ENCODE results near the gene CD300LG.

The CD300LG gene

DNA sequence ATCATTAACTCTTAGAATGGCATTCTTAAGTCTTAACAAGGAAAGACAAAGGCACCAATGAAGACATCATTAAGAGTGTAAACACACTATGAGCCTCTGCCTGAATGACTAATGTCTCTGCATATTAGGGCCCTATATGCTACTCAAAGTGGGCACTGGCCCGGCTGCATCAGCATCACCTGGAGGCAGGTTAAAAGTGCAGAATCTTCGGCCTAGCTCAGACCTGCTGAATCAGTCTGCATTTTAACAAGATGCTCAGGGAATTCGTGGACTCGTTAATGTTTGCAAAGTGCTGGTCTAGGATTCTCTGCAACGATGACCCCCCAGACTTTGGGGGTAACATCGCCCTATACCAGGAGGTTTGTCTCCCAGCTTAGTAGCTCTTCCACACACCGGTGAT lies 20.8 kb upstream of the CD300LG start:
- DNase-seq, result no peak

DNA sequence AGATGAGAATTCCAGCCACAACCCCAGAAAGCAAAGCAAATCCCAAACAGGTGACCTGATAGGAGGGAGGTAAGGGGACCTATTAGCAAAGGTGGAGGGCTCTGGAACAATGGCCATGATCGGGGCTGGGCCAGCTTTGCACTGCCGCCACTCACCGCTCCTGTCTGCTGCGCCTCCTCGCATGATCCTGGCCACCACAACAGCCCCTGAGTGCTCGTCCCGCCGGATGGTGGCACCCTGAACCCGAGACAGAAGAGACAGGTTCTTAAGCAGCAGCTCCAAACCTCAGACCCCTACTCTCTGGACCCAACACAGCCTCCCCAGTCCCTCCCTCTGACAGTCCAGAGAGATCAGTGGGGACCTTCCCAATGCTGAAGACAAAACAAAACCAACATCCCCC lies 19.4 kb upstream of the CD300LG start:
- DNase-seq, result no peak

DNA sequence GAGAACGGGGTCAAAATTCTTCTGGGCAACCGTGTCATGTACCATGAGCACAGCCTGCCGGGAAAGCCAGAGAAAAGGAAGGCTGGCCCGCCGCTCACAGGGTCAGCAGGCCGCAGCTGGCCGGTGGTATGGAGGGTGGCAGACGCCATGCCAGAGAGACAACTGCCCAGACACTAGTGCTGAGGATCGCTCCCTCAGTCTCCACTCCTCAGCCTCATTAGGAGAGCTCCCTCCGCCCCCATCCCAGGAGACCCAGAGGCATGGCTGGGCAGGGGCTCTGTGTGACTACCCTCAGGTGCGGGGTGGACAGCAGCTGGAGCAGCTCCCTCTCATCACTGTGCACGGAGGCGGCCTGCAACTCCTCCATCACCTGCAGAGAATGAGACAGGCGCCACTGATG lies 17.2 kb upstream of the CD300LG start:
- no peak for DNase-seq

DNA sequence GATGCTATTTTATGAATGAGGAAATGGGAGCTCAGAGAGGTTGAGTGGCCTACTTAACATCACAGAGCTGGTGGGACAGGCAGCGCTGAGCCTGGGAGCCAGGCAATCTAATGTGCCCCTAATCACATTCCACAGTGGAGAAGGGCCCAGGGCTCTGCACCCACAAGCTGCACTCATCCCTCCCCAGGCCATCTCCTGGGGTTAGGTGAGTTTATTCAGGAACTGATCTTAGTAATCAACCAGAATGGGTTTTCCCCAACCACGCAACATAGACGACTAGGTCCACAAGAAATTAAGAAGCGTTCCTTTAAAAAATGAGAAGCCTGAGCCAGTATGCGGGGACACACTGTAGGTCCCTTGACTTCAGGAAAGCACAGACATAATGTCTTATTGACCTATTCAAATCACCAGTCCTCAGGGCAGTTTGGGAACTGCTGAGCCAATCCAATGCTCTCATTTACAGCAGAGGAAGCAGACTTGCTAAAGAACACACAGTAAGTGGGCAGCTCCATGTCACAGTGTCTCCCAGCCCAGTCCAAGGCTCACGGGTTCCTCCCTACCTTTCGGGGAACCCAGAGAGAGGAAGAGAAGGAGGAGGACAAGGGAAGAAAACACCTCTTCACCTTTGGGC lies 16.4 kb upstream of the CD300LG start:
- DNase-seq, result no peak

DNA sequence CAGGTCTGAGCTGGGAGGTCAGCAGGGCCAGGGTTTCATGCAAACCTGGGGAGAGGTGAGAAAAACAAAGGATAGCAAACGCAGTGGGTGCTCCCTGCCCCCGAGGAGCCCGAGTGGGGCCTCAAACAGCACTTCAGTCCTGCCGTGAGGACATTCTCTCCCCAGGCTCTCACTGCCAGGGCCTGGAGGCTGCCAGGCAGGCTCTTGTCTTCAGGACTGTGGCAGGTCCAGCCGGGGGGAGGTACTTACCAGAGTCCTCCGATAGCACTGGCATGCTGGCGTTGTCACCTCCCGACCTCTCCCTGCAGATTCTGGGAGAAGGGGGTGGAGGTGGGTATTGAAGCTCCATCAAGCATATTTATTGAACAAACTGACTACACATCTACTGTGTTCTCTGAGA lies 15.3 kb upstream of the CD300LG start:
- no peak for DNase-seq

DNA sequence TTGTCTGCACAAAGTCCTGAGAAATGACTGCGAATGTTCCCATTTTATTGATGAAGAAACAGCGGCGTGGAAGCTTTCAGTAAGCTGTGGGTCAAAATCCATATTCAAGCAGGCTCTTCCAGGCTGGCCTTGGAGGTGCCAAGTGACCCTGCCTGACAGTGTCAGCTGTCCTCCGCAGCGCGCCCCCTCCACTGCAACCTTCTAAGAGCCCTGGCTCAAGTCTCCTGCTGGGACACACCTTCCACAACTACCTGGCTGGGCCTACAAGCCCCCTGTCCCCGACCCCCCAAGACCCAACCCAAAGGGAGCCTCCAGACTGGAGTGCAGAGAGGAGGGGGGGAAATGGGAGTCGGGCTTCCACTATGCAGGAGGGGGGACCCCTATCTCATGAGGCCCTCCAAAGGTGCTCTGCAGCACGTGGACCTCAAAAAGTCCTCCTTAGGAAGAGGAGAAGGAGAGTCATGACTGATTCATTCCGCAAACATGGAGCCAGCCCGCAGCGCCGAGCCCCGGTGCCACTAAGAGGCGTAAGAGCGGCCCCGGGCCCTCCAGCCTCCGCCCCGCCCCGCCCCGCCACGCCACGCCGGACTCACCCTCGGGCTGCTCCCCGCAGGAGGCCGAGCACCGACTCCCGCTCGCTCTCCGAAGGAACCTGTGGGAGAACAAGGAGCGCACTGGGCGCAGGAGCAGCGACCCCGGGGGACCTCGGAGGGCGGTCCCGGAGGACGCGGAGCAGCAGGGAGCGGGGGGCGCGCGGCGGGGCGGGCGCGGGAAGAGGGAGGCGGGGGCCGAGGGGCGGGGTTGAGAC lies 14.6 kb upstream of the CD300LG start:
- DNase-seq, result peak; percentile 63

DNA sequence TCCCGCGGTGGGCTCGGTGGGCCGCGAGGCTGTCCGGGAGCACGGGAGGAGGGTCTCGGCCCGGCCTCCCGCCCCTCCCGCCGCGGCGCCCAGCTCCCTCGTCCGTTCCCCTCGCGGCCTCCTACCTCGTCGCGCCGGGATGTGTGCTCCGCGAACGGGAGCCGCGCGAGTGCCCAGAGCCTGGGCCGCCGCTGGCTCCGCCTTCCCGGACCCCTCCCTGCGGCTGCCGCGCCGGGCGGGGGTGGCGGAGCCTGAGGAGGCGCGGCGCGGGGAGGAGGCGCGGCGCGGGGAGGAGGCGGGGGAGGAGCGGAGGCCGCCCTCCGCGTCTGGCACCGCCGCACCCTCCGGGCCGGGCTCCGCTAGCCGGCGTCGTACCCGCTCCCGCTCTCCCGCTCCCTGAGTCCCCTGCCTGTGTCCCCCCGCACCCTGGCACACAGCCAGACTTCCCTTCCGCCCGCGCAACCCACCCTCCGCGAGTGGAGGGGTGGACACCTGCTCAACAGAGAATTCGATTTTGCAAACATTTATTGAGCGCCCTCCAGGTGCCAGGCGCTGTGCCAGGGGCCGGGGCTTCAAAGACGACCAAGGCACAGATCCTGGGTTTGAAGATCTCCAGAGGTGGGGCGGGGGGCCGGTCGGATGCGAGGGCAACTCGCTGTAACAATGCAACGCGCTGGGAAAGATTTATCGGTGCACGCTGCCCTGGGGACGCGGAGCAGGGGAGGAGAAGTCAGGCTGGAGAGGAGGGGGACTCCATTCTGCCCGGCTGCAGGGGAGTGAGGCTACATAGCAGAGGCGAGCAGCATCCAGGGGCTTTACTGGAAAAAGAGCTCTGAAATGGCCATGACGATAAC lies 13.8 kb upstream of the CD300LG start, which contains the start of gene MPP3:
MPP3 (minus strand) TSS at position 171 of the 854 bp plus-strand sequence. CDS start 1,240 bp downstream, outside the sequence.
- peak; percentile 80 for DNase-seq

DNA sequence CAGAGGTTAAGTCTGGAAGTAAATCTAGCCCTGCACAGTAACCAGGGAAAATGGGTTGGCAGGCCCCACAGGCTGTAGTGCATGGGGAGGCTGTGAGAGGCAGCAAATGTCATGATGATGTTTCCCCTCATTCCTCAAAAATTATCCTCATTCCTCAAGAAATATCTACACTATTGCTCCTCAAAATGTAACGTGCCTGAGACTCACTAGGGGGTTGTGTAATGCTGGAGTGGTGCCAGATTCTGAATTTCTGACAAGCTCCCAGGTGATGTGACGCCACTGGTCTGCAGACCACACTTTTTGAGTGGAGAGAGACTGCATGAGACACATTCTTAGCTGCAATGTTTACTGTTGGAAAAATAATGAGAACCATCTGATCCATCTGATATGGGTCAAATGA lies 12.9 kb upstream of the CD300LG start:
- DNase-seq, result peak; percentile 37

DNA sequence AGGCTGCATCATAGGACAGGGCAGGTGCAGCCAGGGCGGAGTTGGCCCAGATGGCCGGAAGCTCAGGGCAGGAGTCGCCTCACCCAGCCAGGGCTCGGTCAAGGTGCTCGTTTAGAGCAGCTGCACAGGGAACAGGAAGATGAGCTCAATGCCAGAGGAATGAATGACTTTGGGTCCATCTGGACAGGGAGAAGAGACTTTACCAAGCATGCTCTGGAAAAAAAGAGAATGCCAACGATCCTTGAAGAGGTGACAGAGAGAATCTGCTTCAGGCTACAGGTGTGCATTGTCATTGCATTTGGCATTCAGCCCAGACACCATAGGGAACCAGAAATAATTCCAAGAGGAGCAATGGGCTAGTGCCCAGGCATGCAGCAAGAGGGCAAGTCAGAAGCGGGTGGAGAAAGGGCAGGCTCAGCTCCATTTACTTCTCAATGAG lies 7.3 kb upstream of the CD300LG start:
- no peak for DNase-seq

DNA sequence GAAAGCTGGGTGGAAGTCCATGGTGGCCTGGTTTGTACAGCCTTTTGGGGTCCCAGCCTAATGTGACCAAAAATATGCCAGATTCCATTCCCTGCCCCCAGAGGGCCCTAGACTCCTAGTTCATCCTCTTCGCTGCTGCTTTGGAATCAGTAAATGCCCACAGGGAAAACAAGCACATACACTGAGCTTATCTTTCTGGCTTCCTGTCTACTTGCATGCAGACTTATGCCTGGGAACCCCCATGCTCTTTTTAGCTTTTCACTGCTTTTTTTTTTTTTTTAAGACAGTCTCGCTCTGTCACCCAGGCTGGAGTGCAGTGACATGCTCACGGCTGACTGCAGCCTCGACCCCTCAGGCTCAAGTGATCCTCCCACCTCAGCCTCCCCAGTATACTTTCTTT lies 6.2 kb upstream of the CD300LG start:
- no peak for DNase-seq

DNA sequence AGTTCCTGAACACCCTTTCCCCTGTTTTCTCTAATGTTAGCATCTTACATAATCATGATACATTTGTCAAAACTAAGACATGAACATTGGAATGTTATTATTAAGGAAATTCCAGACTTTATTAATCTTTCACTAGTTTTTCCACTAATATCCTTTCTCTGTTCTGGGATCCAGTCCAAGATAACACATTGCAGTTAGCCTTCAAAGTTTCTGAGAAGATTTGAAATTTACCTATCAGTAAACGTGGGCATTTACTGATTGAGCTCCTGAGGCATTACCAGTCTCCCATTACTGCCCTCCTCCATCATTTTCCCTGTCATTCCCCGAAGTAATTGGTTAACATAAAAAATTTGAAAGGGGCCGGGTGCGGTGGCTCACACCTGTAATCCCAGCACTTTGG lies 5.7 kb upstream of the CD300LG start:
- no peak for DNase-seq

DNA sequence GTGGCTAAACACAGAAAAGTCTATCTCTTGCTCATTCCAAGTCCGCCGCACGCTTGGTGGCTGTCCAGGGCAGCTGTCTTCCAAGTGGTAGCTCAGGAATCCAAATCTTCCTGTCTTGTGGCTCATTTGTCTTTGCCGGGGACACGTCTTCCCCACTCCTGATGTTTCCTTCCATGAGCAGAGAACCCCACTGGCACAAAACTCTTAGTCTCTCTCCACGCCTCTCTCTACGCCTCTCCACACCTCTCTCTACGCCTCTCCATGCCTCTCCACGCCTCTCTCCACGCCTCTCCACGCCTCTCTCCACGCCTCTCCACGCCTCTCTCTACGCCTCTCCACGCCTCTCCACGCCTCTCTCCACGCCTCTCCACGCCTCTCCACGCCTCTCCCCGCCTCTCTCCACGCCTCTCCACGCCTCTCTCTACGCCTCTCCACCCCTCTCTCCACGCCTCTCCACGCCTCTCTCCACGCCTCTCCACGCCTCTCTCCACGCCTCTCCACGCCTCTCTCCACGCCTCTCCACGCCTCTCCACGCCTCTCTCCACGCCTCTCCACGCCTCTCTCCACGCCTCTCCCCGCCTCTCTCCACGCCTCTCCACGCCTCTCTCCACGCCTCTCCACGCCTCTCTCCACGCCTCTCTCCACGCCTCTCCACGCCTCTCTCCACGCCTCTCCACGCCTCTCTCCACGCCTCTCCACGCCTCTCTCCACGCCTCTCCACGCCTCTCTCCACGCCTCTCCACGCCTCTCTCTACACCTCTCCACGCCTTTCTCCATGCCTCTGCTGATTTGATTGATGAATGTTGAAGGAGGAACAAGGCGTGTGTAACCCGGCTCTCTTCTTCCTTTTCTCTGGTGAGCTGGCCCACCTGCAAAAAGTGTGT lies 4.6 kb upstream of the CD300LG start:
- DNase-seq, result peak; percentile 57

DNA sequence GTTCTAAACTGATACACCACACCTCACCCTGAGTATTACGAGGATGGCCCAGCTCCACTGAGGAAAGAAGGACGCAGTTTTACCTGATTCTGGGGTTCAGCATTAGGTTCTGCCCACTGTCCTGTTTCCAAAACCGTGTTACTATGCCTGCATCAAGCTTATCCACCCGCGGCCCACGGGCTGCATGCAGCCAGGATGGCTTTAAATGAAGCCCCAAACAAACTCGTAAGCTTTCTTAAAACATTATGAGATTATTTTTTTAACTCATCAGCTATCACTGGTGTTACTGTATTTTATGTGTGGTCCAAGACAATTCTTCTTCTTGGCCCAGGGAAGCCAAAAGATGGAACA lies 4.0 kb upstream of the CD300LG start:
- DNase-seq, result no peak

DNA sequence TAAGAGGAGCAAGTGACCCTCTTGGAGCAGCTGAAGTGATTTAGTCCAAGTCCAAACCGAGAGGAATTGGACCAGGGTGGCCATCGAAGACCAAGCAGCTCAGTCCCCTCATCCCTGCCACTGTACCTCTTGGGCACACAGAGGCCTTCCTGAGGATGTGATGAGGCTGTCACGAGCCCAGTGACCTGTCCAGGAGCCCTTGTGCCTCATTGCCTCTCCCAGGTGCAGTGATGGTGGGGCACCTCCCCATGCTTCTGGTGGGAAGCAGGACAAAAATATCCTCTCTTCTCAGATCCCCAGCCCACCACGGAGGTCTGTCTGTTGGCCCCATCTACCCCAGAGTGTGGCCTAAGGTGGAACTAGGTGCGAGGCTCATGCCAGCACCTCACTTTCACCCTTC lies 2.7 kb upstream of the CD300LG start:
- DNase-seq, result no peak

DNA sequence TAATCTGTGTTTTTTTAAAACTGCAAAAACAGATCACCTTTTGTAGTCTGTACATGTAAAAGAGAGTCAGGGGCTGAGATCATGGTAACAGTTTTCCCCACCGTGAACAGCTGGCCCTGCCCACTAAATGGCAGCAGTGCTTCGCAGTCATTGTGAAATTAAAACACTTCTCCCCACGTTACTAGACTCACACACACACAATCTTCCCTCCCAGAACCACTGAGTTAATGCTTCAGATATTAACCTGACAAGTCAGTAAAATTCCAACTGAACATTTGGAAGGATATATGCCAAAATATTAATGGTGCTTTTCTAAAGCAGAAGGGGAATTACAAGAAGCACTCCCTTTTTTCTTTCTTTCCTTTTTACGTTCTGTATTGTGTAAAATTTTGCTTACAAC lies 1.2 kb upstream of the CD300LG start:
- no peak for DNase-seq

DNA sequence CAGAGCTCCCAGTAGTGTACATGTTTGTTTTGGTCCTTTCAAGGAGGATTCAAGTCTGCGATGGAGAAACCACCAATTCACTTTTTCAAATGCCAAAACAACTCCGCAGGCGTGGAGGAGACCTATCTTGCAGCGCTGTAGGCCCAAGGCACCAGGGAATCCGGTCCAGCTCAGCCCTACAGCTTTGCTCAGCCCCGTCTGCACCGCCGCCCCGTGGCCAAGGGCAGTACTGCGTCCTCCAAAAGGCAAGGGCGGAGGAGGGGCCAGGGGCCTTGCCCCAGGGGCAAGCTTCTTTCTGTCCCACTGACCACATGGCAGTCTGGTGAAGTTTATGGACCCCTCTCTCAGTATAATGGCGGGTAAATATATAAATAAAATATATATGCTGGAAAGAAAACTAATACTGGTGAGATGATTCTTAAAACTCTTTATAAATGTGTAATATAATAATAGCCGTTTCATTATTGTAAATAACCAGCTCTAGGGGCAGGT lies 709 bp upstream of the CD300LG start:
- peak; percentile 80 for DNase-seq

DNA sequence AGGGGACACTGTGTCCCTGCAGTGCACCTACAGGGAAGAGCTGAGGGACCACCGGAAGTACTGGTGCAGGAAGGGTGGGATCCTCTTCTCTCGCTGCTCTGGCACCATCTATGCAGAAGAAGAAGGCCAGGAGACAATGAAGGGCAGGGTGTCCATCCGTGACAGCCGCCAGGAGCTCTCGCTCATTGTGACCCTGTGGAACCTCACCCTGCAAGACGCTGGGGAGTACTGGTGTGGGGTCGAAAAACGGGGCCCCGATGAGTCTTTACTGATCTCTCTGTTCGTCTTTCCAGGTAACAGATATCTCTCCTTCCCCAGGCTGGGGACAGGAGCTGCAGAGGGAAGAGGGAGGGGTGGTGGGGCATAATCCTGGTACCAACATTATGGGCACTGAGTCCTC lies 1.6 kb downstream of the CD300LG start:
- no peak for DNase-seq

DNA sequence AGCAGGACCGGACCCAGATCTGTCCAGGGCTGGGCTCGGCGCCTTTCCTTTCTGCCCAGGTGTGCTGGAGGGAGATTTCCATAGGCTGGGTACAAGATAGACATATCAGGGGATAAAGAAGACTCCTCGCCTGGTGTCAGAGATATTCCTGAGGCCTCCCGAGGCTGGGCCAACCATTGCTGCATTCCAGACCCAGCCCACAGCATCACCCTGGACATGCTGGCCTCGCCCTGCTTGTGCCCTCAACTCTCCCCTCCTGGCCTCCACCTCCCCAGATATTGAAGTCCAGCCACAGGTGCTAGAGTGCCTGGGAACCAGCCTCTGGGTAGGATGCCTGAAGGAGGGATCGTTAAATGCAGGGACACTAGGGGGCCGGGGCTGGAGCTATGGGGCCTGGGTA lies 2.1 kb downstream of the CD300LG start:
- DNase-seq, result no peak

DNA sequence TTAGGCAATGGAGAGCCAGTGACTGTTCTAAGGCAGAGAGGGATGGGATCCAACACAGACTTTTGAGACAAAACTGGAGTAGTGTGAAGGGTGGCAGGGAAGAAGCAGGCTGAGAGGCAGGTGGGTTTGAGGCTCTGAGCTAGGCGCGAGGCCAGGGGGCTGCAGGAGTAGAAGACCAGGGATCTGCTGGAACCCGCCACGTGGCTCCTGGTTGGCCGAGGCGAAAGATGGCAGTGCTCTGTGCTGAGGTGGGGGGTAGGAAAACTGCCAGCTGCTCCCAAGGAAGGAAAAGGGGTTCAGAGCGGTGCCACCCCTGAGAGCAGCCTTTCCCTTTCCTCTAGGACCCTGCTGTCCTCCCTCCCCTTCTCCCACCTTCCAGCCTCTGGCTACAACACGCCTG lies 5.6 kb downstream of the CD300LG start:
- DNase-seq, result no peak

DNA sequence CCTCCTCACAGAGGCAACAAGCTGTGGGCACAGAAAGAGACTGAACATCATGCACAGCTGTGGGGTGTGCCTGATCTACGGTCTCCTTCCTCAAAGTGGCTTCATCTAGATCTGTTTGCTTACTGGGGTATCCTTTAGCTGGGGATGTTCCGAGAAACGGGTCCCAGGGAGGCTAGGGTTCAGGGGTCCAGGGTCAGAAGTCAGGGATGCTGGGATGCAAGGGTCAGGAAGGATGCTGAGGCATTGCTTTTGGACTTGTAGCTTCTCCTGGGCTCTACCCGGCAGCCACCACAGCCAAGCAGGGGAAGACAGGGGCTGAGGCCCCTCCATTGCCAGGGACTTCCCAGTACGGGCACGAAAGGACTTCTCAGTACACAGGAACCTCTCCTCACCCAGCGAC lies 6.6 kb downstream of the CD300LG start:
- DNase-seq, result no peak

DNA sequence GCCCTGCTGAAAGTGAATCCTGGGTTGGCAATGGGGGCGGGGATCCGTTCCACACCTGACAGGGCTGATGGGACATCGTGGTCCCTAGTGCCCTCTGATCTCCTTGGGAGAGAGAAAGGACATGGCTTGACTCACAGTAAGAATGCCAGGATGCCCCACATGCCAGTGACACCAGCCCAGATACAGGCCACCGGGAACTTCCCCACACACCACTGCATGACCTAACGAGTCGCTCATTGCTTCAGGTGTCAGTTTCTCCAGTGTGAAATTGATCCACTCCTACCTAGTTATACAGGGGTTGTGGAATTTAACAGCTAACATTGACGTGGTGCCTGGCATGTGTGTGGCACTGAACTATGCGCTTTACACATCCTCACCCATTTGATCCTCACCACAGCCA lies 7.5 kb downstream of the CD300LG start:
- no peak for DNase-seq

DNA sequence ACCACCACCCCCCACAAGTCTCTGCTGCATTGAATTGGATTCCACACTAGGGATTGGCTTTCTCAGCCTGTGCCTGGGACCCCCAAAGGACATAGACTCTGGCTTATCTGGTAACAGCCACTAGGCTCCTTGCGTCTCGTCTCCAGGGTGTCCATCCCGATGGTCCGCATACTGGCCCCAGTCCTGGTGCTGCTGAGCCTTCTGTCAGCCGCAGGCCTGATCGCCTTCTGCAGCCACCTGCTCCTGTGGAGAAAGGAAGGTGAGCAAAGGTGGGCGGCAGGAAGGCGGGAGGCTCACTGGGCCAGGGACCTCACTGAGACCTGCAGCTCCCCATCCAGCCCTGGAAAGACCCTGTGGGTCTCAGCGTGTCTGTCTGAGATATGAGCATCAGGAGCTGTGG lies 8.1 kb downstream of the CD300LG start:
- DNase-seq, result no peak

DNA sequence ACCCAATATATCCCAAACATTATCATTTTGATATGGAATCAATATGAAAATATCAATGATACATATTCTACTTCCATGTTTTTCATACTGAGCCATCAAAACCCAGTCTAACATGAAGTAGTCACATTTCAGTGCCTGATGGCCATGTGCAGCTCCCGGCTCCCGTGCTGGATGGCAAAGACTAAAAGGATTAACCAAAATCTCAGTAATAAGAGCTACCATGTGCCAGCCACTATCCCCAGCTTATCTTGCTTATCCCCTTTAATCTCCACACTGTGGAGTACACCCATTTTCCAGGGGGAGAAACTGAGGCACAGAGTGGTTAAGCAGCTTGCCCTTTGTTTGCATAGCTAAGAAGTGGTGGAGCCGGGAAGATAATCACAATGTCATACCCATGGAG lies 9.2 kb downstream of the CD300LG start:
- no peak for DNase-seq

Data from right hindlimb (tissue), 1 donor.